HCT116 (cell line): ENCODE data around the gene ZMYM2.

Experiments used
- EGR1 ChIP-seq: IDR thresholded peaks from 2 replicates; pipeline ENCODE4 v1.6.1; 2012; ENCODE audit warnings: low read depth
- EZH2phosphoT487 ChIP-seq: fragments of 200-600 bp; IDR thresholded peaks from 2 replicates; pipeline ENCODE4 v1.6.1; 2018; ENCODE audit warnings: antibody characterized with exemption, borderline replicate concordance
- JUND ChIP-seq: IDR thresholded peaks from 2 replicates; pipeline ENCODE4 v1.6.1; 2012
- POLR2A ChIP-seq: IDR thresholded peaks from 2 replicates; pipeline ENCODE4 v1.7.0; 2011; ENCODE audit warnings: borderline replicate concordance; ENCODE audit not compliant: insufficient read depth, insufficient read length; ENCODE audit errors: extremely low read depth
- POLR2AphosphoS5 ChIP-seq: IDR thresholded peaks from 2 replicates; pipeline ENCODE4 v1.6.1; 2011; ENCODE audit warnings: mild to moderate bottlenecking, low read depth, low read length, moderate library complexity
- SIN3A ChIP-seq: IDR thresholded peaks from 2 replicates; pipeline ENCODE4 v1.6.1; 2012; ENCODE audit warnings: low read depth
- SP1 ChIP-seq: IDR thresholded peaks from 2 replicates; pipeline ENCODE4 v1.6.1; 2012; ENCODE audit warnings: low read depth
- SRF ChIP-seq: IDR thresholded peaks from 2 replicates; pipeline ENCODE4 v1.6.1; 2012; ENCODE audit warnings: low read depth
- ZNF274 ChIP-seq: fragments of 200-500 bp; sonication (Bioruptor generic); IDR thresholded peaks from 2 replicates; pipeline ENCODE4 v1.6.1; 2014; ENCODE audit warnings: mild to moderate bottlenecking, low read depth, low read length, inconsistent platforms
- TF ChIP-seq, protein P1 (sequence below), 3 experiments: fragments of 200-600 bp in 1 of 3; sonication (generic) in 1 of 3; IDR thresholded peaks in 2 of 3; conservative IDR thresholded peaks in 1 of 3; 2 replicates each; pipeline ENCODE4 v1.5.1; 2012 to 2017; ENCODE audit warnings: low read depth in 2 of 3, low read length in 2 of 3, antibody characterized with exemption in 1 of 3, borderline replicate concordance in 1 of 3, control low read depth in 1 of 3, mild to moderate bottlenecking in 1 of 3, mixed read lengths in 1 of 3, mixed run types in 1 of 3, moderate library complexity in 1 of 3; ENCODE audit not compliant: insufficient read depth in 1 of 3
- TF ChIP-seq, protein P2 (sequence below): IDR thresholded peaks from 2 replicates; pipeline ENCODE4 v1.6.1; 2012; ENCODE audit warnings: low read depth

DNA sequence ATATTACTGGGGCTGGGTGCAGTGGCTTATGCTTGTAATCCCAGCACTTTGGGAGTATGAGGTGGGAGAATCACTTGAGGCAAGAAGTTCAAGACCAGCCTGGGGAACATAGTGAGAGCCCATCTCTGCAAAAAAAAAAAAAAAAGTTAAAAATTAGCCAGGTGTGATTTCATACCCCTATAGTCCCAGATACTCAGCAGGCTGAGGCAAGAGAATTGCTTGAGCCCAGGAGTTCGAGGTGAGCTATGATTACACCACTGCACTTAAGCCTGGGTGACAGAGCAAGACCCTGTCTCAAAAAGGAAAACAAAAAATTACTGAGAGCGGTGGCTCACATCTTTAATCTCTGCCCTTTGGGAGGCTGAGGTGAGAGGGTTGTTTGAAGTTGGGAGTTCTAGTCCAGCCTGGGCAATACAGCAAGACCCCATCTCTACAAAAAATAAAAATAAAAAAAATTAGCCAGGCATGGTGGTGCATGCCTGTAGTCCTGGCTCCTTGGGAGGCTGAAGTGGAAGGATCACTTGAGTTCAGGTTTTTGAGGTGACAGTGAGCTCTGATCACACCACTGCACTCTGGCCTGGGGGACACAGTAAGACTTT, 87.5 kb downstream of the ZMYM2 start:
- TF ChIP-seq ZNF274 = no peak
- TF ChIP-seq, protein P1, sequence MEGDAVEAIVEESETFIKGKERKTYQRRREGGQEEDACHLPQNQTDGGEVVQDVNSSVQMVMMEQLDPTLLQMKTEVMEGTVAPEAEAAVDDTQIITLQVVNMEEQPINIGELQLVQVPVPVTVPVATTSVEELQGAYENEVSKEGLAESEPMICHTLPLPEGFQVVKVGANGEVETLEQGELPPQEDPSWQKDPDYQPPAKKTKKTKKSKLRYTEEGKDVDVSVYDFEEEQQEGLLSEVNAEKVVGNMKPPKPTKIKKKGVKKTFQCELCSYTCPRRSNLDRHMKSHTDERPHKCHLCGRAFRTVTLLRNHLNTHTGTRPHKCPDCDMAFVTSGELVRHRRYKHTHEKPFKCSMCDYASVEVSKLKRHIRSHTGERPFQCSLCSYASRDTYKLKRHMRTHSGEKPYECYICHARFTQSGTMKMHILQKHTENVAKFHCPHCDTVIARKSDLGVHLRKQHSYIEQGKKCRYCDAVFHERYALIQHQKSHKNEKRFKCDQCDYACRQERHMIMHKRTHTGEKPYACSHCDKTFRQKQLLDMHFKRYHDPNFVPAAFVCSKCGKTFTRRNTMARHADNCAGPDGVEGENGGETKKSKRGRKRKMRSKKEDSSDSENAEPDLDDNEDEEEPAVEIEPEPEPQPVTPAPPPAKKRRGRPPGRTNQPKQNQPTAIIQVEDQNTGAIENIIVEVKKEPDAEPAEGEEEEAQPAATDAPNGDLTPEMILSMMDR (IDR thresholded peaks at IDR 0.05 in 2 of 3, conservative IDR thresholded peaks at IDR 0.05 in 1 of 3; ENCODE audit: borderline replicate concordance in 1 of 3, insufficient read depth in 1 of 3, low read depth in 2 of 3, low read length in 2 of 3) = no peak
- no peak for TF ChIP-seq SRF
- TF ChIP-seq, protein P2, sequence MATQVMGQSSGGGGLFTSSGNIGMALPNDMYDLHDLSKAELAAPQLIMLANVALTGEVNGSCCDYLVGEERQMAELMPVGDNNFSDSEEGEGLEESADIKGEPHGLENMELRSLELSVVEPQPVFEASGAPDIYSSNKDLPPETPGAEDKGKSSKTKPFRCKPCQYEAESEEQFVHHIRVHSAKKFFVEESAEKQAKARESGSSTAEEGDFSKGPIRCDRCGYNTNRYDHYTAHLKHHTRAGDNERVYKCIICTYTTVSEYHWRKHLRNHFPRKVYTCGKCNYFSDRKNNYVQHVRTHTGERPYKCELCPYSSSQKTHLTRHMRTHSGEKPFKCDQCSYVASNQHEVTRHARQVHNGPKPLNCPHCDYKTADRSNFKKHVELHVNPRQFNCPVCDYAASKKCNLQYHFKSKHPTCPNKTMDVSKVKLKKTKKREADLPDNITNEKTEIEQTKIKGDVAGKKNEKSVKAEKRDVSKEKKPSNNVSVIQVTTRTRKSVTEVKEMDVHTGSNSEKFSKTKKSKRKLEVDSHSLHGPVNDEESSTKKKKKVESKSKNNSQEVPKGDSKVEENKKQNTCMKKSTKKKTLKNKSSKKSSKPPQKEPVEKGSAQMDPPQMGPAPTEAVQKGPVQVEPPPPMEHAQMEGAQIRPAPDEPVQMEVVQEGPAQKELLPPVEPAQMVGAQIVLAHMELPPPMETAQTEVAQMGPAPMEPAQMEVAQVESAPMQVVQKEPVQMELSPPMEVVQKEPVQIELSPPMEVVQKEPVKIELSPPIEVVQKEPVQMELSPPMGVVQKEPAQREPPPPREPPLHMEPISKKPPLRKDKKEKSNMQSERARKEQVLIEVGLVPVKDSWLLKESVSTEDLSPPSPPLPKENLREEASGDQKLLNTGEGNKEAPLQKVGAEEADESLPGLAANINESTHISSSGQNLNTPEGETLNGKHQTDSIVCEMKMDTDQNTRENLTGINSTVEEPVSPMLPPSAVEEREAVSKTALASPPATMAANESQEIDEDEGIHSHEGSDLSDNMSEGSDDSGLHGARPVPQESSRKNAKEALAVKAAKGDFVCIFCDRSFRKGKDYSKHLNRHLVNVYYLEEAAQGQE = no peak
- no peak for TF ChIP-seq POLR2AphosphoS5
- TF ChIP-seq POLR2A = no peak
- TF ChIP-seq JUND = no peak
- TF ChIP-seq SIN3A = no peak
- no peak for TF ChIP-seq EGR1
- TF ChIP-seq EZH2phosphoT487 = no peak
- no peak for TF ChIP-seq SP1
